ENCODE results near the gene DAGLB.

- no peak for TF ChIP-seq EZH2 (IDR thresholded peaks at IDR 0.05; ENCODE audit: insufficient read depth, low read length)
- TF ChIP-seq CTCF (IDR thresholded peaks at IDR 0.05; ENCODE audit: insufficient read depth, low read depth, low read length), result no peak
Measured at GRCh38 chr7:6422095-6422494, 25.7 kb downstream of the DAGLB start.

Measured in astrocyte (in vitro differentiated cells and primary cell).